ENCODE data around the gene SMS. TPM values are rescaled to one million over a fixed set of nuclear protein-coding genes. Genes with fewer than 3 reads are reported as not detected.

Gene SMS
- total RNA-seq: 199 and 408 TPM in 2 replicates

GRCh38 chrX:21940356-21940829 lies at the start of gene SMS:
Gene SMS, plus strand, starts transcription at chrX:21940709. Its CDS starts 116 bp downstream, at chrX:21940825.

GRCh38 chrX:22032084-22032483 lies 91.6 kb downstream of the SMS start, which contains the start of gene PHEX:
Gene PHEX, plus strand, starts transcription at chrX:22032325. Its CDS starts 681 bp downstream, at chrX:22033006.

Other genes with a start within 250 kb of the SMS start
- gene SMPX, start 182.6 kb upstream of the SMS start, total RNA-seq: not detected in 2 replicates
- gene MBTPS2, start 101.1 kb upstream of the SMS start, total RNA-seq: 9.3 and 11.5 TPM in 2 replicates
- gene YY2, start 84.7 kb upstream of the SMS start, total RNA-seq: 1.2 and 1.4 TPM in 2 replicates
- under 0.01 TPM in 2 replicates for gene PHEX, start 91.6 kb downstream of the SMS start, total RNA-seq

Data from regular cardiac myocyte (primary cell).